HG03108 (cell line): Measurements from ENCODE around the gene DOCK1.

Experiments used
- ATAC-seq: cut with Tn5 transposase; IDR thresholded peaks from one replicate; pipeline ENCODE4 v1.9.1; 2021; ENCODE audit warnings: moderate library complexity; ENCODE audit not compliant: unreplicated experiment

DOCK1 gene

DNA sequence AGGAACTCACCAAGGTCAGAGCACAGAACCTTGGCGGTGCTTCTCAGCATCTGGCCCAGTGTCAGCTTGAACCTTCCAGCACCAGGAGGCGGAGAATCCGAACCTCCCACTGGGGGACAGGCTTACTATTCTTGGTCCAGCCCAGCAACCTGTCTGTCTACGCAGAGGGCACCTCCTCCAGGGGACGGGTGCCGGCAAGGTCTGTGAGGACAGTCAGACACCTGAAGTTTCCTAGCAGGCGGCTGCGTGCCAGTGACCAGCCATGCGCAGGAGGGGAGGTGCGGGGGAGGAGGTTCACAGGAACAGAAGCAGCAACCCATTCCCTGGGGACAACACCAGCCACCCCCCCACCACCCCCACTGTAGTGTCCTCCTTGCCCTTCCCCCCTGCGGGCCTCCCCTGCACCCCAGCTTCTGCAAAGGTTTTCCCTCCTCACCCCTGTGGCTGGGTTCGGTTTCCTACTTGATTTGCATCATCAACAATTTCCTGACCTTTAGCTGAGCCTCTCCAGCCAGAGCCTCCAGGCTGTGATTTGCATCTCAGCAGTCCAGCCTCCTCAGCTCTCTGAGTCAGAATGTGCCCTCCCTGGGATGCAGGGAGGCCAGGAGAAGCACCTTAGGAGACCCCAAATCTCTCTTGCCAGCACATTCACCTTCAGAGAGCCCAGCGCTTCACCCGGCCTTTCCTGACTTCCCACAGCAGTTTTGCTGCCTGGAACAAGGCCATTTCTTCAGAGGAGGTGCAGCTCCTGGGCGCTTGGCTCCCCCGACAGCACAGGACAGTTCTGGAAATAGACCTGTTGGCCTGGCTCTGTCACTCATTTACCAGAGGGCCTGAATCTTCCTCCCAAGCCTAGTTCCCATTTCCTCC is 536.4 kb downstream of the DOCK1 start:
- ATAC-seq: no peak

DNA sequence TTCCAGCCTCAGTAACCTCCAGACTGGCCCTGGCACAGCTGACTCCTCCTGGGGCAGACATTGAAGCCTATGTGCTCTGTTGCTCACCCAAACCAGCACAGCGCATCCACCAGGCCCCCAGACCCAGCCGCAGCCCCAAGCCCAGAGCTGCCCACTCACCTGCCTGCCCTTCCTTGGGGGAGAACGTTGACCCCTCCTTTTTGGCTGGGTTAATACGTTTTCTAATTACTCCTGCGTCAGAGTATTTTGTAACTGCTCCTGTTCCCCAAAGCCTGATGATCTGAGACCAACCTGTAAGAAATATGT is 536.9 kb downstream of the DOCK1 start:
- ATAC-seq: no peak

DNA sequence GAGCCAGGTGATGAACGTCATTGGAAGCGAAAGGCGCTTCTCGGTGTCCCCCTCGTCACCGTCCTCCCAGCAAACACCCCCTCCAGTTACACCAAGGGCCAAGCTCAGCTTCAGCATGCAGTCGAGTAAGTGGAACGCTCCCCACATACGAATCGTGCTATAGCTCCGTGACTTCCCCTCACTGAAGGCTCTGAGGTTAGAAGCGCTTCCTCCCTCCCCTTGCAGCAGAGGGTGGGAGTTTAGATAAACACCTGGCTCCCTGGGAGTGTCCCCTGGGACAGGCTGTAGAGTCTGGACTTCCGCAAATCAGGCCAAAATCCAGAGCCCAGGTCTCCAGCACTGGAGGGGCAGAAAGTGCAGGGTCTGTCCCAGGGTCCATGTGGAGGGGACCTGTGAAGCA is 538.9 kb downstream of the DOCK1 start:
- no peak for ATAC-seq

DNA sequence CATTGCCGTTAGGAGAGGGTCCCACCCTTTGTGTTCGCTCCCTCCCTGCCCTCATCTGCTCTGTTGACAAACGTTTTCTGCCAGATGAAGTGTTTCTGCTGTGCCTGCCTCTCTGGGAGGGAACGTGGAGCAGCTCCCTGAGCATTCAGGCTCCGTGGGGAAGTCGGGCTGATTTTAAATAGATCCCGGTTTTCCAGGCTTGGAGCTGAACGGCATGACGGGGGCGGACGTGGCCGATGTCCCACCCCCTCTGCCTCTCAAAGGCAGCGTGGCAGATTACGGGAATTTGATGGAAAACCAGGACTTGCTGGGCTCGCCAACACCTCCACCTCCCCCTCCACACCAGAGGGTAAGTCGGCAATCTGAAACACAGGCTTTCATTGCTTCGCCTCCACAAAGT is 542.0 kb downstream of the DOCK1 start:
- ATAC-seq: no peak

DNA sequence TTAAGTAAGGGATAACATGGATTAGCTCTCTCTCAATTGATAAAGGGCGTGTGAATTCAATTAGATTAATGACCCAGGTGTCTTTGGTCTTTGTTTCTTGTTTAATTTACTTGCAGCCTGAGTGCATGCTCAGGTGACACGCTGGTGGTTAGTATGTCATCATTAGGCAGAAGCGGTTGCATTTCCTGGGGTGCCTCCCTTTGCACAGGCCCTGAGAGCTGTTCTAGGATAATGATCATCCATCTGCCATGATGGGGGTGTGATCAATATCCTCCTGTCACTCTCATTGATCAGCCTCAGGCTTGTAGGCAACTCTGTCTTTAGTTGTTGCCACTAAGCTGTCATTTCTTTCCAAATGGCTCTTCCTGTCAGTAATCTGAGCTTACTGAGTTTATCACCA is 544.3 kb downstream of the DOCK1 start:
- no peak for ATAC-seq

DNA sequence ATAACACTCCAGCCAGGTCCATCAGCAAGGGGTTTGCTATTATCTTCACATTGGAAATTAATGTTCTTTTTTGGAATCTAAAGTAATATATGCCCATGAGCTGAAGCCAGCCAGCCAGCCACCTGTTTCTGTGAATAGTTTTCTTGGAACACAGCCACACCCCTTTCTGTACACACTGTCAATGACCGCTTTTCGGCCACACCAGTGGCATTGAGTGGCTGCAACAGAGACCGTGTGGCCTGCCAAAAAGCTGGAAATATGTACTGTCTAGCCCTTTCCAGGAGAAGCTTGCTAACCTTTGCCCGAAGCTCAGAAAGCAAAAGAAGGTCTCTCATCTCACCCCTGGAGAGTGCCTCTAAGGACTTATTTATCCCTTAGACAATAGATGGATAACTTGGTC is 545.4 kb downstream of the DOCK1 start:
- ATAC-seq: no peak

DNA sequence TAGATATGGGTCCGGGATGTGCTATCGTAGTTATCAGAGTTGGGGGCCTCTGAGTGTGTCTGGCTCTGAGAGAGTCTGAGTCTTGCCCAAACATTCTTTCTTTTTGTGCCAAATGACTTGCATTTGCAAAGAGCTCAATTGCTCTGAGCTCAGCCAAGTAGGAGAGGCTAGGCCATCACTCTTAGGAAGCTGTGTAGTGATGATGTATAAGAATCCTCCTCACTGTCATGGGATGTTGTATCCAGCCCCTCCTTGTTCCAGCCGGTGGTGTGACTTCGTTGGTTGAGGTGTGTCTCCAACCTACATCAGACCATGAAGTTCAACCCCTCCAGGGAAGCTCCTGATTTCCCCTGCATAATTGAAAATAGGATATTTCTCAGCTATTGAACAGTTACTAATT is 546.4 kb downstream of the DOCK1 start:
- ATAC-seq: no peak

DNA sequence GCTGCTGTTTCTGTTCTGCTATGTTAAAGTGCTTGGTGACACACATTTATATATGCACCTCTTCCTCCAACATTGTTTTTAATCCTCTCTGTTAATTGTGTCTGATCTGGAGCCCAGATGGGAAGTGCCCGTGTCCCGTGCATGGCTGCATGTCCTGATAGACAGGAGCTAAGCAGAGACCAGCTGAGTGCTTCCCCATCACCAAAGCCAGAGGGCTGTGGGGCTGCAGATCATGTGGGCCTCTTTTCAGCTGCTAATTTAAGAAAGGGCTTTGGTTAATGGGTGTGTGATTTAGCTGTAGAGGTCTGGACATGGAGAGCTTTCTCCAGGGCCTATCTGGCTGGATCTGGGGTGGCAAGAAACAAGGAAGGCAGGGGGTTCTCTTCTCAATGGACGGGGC is 547.3 kb downstream of the DOCK1 start:
- no peak for ATAC-seq

DNA sequence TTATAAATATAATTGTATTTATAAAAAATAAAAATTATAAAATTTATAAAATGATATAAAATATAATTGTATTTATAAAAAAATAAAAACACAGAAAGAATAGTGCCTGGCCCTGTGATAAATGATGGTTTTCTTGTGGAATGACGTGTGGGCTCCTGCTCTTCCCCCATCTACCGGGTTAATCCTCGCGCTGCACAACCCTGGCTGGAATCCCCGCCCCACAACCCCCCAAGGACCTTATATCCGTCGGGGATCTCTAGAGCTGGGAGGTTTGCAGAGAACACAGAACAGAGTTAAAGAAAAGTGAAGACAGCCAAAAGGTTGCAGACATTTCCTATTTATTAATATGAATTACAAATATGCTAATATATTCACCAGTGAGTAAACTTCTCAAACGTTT is 548.5 kb downstream of the DOCK1 start:
- ATAC-seq: no peak

DNA sequence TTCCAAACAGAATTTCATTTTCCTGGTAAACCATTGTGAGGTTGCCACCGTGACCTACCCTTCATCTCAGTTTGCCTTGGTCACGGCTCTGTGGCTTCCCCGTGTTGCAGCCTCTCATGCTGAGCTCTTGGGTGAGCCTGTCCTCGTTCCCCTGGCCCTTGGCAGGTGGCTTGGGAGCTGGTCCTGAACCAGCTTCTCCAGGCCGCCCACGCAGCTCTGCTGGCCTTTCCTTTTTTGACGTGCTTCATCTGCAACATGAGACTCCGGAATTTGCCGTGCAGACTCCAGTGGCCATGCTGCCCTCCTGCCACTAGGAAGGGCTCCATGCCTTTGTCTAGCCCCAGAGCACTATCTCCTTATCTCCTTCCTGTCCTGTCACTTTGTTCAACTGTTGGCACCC is 550.9 kb downstream of the DOCK1 start:
- no peak for ATAC-seq

DNA sequence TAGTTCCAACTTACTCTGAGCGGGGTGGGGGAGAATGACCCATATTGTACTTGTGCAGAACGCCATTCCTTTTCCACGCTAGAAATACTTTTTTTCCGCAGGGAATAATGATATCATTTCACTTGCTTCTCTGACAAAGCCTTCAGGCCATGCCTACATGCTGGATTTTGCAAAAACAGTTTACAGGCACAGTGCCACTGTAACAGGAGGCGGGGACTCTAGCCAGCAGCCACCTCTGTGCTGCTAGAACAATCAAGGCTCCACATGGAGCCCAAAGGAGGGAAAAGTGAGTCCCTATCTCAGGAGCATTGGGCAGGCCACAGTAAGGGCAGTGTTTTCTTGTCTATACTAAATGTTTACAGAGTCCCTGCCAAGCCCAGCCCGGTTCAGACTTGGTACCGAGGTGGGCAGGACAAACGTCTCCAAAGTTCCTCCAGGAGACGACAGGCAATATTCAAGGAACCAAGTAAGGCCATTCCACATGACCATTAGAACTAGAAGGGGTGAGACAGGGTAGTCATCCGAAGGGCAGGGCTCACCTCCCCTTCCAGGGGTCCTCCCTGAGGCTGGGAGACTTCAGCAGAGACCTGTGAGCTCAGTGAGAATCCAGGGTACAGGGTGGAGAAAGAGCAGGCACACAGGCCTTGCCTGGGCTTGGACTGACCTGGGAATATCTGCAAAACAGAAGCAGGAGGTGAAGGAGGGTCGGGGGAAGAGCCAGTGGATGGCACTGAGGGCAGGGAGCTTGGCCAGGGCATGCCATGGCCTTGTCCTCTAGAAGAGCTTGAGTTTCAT is 553.0 kb downstream of the DOCK1 start:
- ATAC-seq: no peak

DNA sequence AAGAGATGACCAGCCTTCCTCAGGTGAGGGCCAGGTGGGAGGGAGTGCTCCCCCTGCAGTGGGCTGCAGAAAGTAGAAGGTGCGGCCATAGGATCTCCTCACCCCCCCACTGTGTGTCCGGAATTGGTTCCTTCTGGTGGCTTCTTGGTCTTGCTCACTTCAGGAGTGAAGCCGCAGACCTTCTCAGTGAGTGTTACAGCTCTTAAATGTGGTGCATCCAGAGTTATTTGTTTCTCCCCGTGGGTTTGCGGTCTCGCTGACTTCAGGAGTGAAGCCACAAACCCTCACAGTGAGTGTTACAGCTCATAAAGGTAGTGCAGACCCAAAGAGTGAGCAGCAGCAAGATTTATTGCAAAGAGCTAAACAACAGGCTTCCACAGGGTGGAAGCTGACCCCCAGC is 553.6 kb downstream of the DOCK1 start:
- ATAC-seq: no peak

DNA sequence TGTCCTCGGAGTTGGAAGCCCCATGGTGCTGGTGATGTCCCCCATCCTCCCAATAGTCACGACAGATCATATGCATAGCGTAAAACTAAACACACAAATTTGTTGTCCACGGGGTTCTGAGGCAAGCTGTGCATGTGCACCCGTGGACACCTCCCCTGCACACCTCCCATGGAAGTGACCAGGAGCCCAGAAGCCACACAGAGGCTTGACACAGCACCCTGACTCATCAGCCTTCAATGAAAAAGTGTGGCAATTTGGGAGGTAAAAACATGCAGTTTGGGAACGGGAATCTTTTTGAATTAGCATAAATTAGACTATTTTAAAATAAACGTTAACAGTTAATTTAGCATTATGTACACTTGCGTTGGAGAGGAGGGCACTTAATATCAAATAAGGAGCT is 554.7 kb downstream of the DOCK1 start:
- ATAC-seq: no peak

DNA sequence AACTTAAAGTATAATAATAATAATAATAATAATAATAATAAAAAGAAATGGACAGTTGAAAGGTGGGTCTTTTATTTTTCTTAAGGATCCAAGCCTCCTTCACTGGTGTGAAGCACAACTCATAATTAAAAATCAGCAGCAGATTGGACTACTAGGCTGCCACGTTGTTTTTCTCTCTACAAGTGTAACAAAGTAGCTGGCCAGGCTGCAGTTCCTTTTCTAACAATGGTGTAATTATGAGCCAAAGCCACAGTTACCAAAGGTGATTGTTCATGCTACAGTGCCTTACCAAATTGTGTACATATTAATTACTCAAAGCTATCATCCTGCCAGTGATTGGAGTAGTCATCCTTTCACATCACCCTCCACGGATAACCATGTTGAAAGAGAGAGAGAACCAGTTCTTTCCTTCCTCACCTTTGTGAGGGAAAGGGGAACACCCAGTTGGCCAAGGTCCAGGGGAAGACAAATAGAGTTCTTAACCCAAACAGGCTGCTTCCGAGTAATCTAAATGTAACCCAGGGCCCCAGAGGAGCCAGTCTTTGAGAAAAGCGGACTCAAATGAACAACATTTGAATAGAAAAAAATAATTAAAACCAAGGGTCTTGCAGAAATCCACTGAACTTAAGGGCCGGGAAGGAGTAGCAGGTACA is 557.5 kb downstream of the DOCK1 start:
- ATAC-seq: no peak

DNA sequence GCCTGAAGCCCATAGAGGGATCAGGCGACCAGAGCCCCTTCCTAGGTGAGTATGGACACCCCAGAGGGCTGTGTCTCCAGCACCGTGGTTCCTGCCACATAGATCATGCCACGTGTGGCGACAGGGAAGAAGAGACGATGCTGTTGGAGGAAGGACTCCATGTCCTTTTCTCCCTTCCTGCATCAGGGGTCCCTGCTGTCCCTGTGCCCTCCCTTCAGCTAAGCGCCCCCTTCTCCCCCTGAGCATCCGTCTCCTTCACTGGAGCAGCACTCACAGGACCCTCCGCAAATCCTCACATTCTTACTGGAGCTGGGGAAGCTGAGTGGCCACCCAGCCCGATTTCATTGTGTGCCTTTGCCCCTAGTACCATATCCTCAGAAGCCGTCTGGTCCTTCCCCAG is 558.3 kb downstream of the DOCK1 start:
- ATAC-seq: no peak

DNA sequence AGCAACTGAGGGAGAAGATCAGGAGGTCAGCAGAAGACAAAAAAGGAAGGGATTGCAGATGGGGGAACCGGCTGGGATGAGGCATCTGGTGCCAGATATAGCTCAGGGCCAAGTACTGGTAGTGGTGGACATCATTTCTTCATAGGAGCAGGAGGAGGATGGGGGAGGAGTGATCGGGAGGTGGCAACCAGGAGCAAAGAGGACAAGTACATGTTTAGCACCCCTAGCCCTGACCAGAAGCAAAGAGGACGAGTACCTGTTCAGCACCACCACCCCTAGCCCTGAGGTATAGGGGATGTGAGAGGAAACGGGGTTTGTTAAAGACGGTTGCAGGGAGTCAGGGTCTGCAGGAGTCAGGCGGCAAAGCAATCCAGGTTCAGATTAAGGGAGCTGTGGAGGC is 559.3 kb downstream of the DOCK1 start:
- ATAC-seq: no peak

DNA sequence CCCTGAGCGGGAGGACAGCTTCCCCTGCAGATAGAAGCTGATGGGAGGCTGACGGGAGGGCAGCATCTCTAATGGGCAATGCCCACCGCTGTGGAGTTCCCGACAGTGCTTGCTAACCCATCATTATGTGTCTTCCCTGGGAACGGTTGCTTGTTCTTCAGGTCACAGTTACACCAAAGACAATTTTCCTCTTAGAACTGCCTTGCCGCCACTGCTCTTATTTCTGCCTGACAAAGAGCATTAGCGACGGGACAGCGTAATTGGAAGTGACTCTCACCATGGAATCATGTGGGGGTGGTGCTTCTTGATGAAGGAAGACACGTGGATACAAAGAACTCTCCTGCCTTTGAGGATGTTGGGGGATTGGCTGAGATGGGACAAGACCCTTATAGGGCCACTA is 562.6 kb downstream of the DOCK1 start:
- ATAC-seq: no peak

DNA sequence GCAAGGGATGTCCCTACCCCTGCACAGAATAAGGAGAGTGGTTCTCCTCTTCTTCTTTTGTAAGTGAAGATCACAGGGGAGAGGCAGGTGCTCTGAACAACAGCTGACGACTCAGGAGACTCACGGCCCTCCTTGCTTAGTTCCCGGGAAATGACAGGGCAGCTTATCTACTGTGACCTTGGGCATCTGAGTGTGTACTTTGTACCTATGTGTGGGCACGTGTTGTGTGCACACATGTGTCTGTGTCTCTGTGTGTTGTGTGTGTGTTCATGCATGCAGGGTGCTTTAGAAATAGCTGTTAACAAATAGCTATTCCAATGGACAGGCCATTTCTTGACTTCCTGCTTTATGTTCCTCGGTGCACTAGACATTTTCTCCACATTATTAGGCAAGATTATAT is 563.4 kb downstream of the DOCK1 start:
- ATAC-seq: no peak

DNA sequence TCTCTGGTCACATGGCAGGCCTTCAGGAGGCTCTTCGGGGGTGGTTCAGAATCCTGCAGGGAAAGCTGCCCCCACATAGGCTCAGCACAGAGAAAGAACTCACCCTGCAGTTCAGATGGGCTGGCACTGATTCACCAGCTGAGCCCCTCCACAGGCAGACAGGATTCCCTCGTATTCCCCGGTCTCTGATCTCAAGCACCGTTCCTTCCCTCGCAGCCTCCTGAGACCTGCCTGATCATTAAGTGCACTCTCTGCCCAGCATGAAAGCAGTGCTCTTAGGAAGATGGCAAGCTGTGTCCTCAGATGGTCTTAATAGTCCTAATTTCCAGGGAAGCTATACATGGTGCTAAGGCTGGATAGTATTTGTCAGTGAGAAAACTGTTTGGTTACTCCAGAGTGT is 565.7 kb downstream of the DOCK1 start:
- no peak for ATAC-seq

DNA sequence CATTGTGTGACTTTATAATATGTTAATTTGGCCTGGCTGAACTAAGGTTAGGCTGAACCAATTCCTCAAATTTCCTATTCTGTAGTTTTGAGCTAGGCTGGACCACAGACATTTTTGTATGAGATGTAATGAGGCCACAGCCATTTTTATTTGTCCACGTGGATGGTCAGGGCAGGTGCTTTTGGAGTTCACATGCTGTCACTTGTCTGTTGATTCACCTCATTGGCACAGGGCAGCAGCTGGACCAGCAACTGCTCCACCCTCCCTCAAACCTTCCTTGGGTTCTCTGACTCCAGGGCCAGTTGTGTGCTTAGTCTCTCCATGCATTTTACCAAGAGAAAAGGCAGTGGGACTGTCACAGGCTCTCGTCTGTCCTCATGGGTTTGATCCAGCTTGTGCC is 567.7 kb downstream of the DOCK1 start:
- ATAC-seq: no peak

DNA sequence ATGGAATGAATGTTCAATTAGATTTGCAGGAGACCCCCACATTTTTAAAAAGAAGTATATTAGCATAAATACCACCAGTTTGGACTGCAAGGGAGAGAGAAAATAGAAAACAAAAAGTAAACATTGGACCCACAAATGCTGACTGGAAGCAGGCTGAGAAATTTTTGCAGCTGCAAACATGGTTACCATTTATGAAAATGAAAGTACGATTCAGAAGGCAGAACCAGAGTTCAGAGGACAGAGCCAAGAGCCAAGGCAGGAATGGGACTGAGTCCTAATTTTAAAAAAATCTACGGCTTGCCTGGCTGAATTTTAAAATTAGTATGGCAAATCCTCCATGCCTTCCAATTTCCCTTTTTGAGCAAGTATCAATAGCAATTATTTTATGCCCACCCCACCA is 569.3 kb downstream of the DOCK1 start:
- no peak for ATAC-seq
